Measurements from ENCODE around the gene PCK2. TPM values are rescaled to one million over a fixed set of nuclear protein-coding genes. Genes with fewer than 3 reads are reported as not detected.

The PCK2 gene
- total RNA-seq, 4 donors from 2014 or later = 74.4 to 238 (median 130) TPM

DNA sequence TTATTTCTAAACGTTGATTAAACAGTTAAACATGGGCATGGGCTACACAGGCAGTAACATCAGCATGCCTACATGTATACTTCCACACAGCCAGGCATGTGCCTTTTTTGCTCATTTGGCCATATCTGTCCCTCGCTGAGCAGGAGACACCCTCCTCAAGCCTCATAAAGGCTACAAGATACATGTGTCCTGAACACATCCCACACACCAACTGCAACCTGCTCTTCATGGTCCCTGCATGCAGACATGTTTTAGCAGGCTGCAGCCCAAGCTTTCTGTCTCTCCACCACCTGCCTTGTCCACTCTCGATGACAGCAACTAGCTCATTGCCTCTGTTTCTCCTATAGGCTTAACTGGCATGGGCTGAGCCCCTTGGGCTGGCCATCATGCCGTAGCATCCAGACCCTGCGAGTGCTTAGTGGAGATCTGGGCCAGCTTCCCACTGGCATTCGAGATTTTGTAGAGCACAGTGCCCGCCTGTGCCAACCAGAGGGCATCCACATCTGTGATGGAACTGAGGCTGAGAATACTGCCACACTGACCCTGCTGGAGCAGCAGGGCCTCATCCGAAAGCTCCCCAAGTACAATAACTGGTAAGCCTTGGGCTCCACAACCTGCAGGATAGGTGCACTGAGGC is 2.6 kb downstream of the PCK2 start:
- no peak for DNase-seq
- intact Hi-C loops (cut with DNase I; ENCODE audit: low total_unique reads) (loop anchor here (10.0 kb wide), 1 partner anchor 82 kb away; no protein-coding TSS in a partner anchor), in situ Hi-C loops (cut with MboI; ENCODE audit: low pct_ligation_motif_present in 1 of 4, low pct_unique_long_range_greater_than_20kb in 1 of 4, low sequenced_read_pairs in 3 of 4) (no loop called here)
- H3K27ac ChIP-seq = no peak overlapping the region
- peaks cover 4 to 33% (median 19%) of the 10 kb centered on the region in 4 donors for H3K4me1 ChIP-seq
- TF ChIP-seq EP300 (IDR thresholded peaks at IDR 0.05; ENCODE audit: low read depth) (no peak), POLR2AphosphoS5 (IDR thresholded peaks at IDR 0.05) (no peak), POLR2A (IDR thresholded peaks at IDR 0.05) (no peak)
- TF ChIP-seq, protein P1, sequence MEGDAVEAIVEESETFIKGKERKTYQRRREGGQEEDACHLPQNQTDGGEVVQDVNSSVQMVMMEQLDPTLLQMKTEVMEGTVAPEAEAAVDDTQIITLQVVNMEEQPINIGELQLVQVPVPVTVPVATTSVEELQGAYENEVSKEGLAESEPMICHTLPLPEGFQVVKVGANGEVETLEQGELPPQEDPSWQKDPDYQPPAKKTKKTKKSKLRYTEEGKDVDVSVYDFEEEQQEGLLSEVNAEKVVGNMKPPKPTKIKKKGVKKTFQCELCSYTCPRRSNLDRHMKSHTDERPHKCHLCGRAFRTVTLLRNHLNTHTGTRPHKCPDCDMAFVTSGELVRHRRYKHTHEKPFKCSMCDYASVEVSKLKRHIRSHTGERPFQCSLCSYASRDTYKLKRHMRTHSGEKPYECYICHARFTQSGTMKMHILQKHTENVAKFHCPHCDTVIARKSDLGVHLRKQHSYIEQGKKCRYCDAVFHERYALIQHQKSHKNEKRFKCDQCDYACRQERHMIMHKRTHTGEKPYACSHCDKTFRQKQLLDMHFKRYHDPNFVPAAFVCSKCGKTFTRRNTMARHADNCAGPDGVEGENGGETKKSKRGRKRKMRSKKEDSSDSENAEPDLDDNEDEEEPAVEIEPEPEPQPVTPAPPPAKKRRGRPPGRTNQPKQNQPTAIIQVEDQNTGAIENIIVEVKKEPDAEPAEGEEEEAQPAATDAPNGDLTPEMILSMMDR (IDR thresholded peaks at IDR 0.05) = no peak
- H3K36me3 ChIP-seq = no peaks in the 10 kb centered on the region
- 91% methylated on average over 8 of the region's 8 CpGs; no CpG with 5 or more reads in 1 of the 2 donors for WGBS, 2 donors (ENCODE audit: low coverage in 1 of 2)
- H3K27me3 ChIP-seq = no peaks in the 10 kb centered on the region
- H3K4me3 ChIP-seq = no peak overlapping the region
- no peaks in the 10 kb centered on the region for H3K9me3 ChIP-seq

DNA sequence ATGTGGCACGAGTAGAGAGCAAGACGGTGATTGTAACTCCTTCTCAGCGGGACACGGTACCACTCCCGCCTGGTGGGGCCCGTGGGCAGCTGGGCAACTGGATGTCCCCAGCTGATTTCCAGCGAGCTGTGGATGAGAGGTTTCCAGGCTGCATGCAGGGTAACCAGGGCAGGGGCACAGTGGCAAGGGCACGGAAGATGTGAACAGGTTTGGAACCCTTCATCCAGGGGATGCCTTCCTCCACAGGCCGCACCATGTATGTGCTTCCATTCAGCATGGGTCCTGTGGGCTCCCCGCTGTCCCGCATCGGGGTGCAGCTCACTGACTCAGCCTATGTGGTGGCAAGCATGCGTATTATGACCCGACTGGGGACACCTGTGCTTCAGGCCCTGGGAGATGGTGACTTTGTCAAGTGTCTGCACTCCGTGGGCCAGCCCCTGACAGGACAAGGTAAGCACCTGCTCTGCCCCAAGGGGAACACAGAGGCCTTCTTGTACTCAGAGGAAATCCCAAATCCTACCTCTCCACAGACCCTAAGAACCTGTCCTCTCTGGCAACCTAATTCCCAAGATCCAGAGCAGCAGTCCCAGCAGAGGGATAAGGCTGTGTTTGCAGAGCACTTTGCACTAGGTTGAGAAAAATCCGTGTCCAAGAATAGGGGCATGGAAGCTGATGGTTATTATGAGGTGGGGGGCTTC is 4.3 kb downstream of the PCK2 start:
- in situ Hi-C loops (cut with MboI; ENCODE audit: low pct_ligation_motif_present in 1 of 4, low pct_unique_long_range_greater_than_20kb in 1 of 4, low sequenced_read_pairs in 3 of 4) (no loop called here), intact Hi-C loops (cut with DNase I; ENCODE audit: low total_unique reads) (loop anchor here (10.0 kb wide), 1 partner anchor 84 kb away; no protein-coding TSS in a partner anchor)
- no peak for TF ChIP-seq POLR2AphosphoS5 (IDR thresholded peaks at IDR 0.05)
- no peak for TF ChIP-seq EP300 (IDR thresholded peaks at IDR 0.05; ENCODE audit: low read depth)
- no peak for TF ChIP-seq POLR2A (IDR thresholded peaks at IDR 0.05)
- TF ChIP-seq, protein P1 (IDR thresholded peaks at IDR 0.05) = no peak
- H3K27ac ChIP-seq = no peak overlapping the region
- H3K36me3 ChIP-seq = peaks cover 0 to 3% (median 0%) of the 10 kb centered on the region in 4 donors
- H3K9me3 ChIP-seq = no peaks in the 10 kb centered on the region
- H3K4me1 ChIP-seq = peaks cover 3 to 17% (median 11%) of the 10 kb centered on the region in 4 donors
- no peaks in the 10 kb centered on the region for H3K27me3 ChIP-seq
- no peak for DNase-seq
- no peak overlapping the region for H3K4me3 ChIP-seq
- WGBS, 2 donors (ENCODE audit: low coverage in 1 of 2) = 92 to 97% methylated on average over 6 to 15 of the region's 16 CpGs

DNA sequence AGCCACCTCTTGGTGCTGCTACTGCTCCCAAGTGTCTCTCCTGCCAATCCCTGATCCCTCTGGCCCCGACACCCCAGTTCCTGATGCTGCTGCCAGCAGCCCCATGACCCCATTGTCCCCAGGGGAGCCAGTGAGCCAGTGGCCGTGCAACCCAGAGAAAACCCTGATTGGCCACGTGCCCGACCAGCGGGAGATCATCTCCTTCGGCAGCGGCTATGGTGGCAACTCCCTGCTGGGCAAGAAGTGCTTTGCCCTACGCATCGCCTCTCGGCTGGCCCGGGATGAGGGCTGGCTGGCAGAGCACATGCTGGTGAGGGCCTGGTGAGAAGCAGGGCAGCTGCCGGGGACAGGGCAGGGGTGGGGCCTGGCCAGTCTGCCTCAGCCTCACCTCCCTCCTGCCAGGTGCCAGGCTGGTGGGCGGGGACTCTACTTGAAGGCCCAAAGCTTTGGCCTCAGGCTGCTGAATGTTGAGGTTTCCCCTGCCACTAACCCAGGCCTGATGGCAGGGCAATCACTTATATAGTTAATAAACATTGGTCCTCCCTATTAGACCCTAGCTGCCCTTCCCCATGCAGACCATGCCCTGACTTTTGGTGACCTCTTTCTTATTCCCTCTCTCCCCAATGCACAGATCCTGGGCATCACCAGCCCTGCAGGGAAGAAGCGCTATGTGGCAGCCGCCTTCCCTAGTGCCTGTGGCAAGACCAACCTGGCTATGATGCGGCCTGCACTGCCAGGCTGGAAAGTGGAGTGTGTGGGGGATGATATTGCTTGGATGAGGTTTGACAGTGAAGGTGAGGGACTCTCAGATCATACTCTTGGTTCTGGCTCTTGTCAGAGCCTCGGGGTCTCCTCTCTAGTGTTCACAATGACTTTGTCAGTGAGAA is 5.1 kb downstream of the PCK2 start:
- H3K9me3 ChIP-seq = no peaks in the 10 kb centered on the region
- H3K27me3 ChIP-seq = no peaks in the 10 kb centered on the region
- DNase-seq = no peak
- WGBS, 2 donors (ENCODE audit: low coverage in 1 of 2) = 76% methylated on average over 11 of the region's 17 CpGs; no CpG with 5 or more reads in 1 of the 2 donors
- no peak overlapping the region for H3K27ac ChIP-seq
- in situ Hi-C loops (cut with MboI; ENCODE audit: low pct_ligation_motif_present in 1 of 4, low pct_unique_long_range_greater_than_20kb in 1 of 4, low sequenced_read_pairs in 3 of 4) = no loop called here
- H3K4me1 ChIP-seq = peaks cover 0 to 12% (median 6%) of the 10 kb centered on the region in 4 donors
- H3K36me3 ChIP-seq = peaks cover 0 to 9% (median 0%) of the 10 kb centered on the region in 4 donors
- TF ChIP-seq, protein P1 (IDR thresholded peaks at IDR 0.05) = no peak
- TF ChIP-seq POLR2A (IDR thresholded peaks at IDR 0.05) (no peak), POLR2AphosphoS5 (IDR thresholded peaks at IDR 0.05) (no peak), EP300 (IDR thresholded peaks at IDR 0.05; ENCODE audit: low read depth) (no peak)
- intact Hi-C loops (cut with DNase I; ENCODE audit: low total_unique reads) = loop anchor here (10.0 kb wide), 1 partner anchor 84 kb away; no protein-coding TSS in a partner anchor
- no peak overlapping the region for H3K4me3 ChIP-seq

All from transverse colon (tissue), 4 donors.